CD4-positive, alpha-beta T cell treated with Interleukin-4 for 4 hours (primary cell): ENCODE data around the gene URB1.

Source experiments
- DNase-seq: peaks from one replicate; pipeline ENCODE4 v3.0.0-alpha.2; 2020

URB1 gene

DNA sequence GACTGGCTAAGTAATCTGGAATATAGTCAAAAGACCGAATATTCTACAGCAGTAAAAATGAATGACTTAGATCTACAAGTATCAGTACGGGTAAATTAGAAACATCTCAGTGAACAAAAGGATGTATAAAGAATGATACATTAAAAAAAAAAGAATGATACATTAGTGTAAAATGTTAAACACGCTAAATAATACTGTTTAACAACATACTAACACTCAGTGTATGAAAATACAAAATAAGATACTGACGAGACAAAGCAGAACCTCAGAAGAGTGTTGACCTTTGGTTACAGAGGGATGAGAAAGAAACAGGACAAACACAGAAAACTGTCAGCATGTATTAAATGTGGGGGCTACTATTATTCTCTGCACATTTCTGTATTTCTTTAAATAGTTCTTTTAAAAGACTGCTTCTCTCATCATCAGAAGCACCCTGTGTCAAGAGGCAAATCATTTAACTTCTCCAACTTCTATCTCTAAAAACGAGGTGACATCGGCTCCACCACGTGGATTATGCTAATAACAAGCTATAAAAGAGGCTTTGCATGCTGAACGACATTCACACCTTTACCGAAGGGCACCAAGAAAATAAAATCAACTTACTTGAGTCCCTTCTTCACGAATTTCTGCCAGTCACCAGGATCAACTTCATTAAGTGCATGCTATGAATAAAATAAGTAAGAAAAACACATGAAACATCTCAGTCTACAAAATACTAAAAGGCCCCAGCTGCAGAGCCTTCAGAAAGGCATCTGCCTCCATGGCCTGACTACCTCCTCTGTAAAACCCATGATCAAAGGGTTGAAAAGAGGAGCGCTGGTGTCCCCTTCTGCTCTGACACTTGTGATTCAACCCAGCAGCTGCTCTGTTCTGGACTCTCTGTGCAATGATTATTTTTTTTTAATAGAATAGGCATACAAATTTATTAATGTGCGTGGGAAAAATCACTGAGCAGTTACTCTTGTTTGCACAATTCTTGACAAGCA is 51.7 kb downstream of the URB1 start:
- DNase-seq = no peak

DNA sequence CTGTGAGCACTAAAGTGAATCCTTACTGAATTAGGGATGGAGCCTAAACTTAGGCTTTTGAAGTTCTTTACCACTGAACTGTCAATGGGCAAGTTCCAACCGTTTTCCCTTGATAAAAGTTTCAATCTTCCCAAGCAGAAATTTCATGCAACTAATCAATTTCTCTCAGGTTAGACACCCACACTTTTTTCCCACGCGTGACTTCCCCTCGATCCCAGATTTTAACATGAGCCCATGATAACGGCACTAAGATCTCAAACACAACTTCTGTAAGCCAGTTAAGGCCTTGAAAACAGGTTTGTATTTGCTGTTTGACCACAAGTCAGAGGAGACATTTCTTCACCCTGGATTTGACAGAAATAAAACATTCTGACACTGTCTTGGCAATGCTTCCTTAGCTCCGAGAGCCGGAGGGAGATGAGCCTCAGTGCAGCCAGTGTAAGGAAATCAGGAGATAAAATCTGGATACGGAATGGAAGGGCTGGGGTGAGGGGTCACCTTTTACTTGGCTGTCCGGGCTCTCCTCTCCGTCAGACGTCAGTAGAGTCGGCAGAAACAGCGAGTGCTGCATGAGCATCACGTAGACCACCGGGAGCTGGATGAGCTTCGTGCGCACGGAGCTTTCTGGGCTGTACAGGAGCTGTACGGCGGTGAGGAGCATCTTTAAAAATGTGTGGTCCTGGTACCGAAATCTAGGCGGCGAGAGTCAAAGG is 54.4 kb downstream of the URB1 start:
- DNase-seq = no peak

DNA sequence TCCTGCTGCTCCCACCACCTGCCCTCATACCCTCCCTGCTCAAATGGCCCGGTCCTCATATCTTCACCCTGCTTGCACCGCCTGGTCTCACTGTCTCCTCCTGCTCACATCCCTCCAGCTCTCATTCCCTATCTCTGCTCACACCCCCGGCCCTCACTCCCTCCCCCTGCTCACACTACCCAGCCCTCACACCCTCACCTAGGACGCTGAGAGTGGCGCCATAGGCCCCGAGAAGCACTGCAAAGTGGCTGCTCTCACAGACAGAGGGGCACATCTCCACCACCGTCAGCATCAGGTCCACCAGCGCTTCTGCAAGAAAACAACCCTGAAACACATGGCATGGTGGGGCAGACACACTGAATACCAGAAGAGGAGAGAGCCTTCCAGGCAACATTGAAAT is 55.6 kb downstream of the URB1 start:
- DNase-seq = no peak

DNA sequence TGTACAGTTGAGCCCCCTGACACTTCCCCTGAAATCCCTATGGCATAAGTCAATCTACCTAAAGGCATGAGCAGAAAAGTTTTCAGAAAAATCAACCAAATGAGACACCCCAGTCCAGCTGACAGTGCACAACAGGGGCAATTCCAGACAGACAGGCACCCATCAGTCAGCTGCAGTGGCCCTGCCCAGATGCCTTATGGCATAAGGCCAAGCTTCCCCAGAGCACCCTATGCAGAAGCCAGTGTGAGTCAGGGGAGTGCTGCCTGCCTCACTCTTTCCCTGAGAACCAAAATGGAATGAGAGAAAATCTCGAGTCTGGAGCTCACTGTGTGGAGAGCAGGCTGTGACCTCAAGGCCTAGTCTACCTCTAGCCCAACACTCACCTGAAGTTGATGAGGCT is 56.1 kb downstream of the URB1 start:
- no peak for DNase-seq

DNA sequence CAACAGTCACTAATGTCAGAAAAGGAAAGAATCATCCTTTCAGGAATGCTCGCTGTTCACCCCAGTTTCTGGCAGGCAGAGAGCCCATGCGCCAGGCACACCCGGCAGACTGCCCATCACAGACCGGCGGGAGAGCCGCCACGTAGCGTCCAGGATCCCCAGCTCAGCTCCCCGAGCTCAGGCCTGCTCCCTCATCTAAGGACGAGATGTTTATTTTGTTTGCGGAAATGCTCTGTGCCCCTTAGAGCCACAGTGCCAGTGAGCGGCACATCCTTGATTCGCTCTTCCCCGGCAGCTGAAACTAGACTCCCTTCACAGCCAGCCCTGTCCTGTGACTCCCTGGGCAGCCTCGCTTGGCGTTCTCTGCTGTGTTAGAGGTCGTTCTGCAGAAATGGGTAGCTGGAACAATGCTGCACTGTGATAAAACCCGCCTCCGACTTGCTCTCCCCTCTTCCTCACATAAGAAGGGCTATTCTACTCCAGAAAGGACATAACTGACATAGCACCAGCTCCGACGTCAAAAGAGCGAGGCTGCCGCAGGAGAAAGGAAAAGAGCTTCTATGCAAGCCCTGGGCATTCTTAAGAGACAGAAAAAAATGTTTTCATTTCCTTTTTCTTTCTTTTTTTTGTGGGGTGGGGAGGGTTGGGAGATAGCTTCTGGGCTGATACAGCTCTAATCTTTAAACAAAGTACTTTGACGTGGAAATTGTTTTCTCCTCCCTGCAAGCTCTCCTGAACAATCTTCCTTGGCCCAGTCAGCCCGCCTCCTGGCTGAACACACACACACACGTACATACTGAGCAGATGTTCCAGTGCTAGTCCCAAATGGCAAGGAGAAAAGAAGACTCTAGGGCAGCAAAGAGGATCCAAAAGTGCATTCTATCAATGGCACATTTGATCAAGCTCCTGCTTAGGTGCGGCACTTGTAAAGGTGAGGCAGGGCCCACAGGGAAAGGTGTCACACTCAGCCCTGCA is 56.9 kb downstream of the URB1 start:
- no peak for DNase-seq

DNA sequence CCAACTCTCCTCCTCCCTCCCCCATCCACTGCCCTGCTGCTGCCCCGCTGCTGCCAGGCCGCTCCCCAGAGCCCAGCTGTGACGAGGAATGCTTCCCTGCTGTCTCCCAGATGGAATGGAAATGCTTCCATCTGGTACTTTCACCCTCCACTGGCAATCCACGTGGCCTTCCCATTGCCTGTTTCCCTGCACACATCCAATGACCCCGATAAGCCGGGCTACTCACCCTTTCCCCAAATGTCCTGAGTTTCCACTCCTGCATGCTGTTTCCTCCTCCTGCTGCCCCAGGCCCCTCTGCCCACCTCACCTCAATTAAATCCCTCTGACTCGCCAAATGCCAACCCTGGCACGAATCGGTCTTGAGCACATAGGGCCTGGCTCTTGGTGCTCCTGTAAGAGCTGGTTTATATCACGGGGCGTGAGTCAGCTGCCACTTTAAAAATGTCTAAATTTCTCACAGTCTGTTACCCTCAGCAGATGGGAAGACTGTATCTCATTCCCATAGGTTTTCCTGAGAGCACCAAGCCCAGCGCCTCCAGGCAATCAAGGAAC is 57.8 kb downstream of the URB1 start:
- no peak for DNase-seq

DNA sequence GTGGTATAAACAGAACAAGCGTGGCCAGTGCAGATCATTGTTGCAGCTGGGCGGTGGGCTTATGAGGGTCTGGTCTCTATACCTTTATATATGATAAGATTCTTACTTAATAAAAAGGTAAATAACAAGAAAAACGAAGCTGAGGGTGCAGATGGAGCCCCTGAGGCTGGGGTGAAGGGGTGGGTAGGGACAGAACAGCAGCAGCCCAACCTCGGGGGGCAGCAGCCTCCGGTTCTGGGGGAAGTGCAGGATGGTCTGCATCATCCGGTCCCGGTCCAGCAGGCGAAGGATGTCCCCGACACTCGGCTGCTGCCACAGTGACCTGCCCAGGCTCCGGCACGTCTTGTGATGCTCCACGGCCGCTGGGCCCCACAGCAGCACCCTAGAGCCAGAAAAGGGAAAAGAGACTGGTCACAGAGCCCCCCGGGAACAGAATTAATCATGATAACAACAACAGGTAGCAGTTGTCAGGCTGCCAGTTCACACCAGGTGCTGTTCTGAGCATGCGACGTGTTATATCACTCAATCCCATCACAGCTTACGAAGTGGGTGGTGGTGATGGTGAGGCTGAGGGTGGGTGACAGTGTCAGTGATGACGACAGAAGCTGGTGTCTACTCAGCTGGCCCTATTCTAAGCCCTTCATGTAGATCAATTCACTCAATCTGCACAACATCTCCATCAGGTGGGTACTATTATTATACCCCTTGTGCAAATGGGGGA is 58.7 kb downstream of the URB1 start:
- DNase-seq = no peak

DNA sequence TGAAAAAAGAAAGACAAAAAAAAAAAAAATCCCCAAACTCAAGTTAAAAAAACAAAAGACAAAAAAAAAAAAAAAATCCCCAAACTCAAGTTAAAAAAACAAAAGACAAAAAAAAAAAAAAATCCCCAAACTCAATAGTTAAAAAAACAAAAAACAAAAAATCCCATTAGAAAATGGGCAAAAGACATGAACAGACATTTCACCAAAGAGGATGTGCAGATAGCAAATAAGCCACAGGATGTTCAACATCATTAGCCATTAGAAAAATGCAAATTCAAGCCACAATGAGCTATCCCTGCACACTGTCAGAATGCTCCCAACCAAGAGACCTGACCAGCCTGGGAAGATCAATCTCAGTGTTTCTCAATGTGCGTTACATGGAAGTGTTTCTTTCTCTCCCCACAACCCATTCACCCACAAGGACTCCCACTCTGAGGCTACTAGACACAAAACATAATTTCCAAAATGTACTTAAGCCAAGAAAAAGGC is 60.3 kb downstream of the URB1 start:
- no peak for DNase-seq

DNA sequence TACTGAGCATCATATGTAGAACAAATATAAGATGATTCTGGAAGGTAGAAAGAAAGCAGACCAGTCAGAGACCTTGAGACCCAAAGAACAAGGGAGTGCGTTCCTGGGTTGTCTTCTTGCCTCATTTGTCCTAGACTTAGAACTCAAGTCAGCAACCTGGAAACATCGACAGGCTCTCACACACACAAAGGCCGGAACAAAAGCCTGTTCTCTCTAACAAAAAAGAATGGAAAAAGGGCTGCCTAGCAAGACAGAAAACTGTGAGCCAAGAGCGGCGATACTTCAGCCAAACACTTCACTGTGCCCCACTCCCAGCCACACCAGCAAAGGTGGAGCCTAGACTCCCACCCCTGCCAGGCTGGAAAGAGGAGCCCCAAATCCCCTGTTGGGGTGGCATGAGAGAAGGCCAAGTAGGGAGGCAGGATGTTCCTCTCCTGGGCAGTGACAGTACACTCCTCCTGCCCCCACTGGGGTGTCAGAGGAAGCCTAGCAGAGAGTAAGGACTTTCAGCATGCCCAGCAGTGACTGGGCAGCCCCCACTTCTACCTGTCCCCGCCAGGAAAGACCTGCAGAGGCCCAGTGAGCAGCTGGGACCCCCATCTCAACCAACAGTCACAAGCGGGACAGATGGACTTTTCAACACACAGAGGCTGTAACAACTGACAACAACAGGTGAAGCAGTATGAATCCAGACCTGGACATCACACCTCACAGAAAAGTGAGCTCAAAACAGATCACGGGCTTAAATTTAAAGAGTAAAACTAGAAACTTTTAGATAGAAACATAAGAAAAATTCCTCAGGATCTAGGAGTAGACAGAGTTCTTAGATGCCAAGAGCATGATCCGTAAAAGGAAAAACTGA is 61.1 kb downstream of the URB1 start:
- no peak for DNase-seq

DNA sequence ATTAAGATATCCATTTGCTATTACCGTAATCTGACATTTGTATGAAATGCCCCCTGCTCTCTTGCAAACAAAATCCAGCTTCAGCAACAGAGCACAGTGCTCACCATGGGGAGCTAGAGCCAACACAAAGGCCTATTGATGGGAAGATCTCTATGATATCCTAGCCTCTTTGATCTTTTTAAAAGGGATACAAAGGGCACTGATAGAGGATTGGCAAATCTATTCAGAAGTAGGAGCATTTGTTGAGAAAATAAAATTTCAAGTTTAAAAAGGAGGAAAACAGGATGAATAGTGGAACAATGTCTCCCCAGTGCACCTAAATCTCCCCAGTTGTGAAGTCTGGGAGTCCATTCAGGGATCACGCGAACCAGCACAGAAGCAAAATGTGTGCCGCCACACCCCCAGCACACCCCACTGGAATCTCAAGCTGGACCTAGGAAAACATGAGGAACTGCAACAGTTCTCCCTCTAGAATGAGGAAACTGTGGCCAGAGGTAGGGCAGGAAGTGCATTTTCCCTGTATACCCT is 62.0 kb downstream of the URB1 start:
- DNase-seq = no peak

DNA sequence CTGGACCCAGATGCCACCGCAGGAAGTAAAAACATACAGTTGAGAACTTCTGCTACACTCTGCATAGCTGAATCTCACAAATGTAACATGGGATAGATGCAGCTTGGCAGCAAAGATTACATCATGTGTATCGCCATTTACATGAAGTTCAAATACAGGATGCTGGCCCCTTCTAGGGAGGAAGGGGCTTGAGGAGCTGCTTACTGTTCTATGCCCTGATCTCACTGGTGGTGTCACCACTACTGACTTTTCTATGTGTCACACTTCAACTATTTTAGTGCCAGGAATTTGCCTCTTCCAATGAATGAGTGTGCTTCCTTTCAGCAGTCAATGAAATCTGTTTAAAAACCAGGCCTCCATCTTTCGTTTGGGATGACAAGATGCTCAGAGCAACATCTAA is 63.0 kb downstream of the URB1 start:
- no peak for DNase-seq

DNA sequence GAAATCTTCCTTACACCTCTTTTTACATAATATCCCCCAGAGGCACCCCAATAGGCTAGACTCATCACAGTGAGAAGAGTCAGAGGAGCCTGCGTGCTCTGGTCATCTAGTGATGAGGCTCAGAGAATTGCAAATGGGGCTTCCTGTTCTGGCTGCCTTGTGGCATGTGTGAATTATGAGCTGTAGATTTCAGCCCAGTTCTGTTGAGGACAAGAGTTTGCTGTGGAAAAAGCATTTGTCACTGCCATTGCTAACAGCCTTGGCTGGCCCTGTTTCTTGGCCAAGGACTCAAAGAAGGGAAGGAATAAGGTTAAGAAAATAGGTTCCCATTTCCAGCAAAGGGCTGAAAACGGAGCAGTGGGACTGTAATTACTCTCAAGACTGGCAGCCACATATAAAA is 63.5 kb downstream of the URB1 start:
- DNase-seq = no peak

DNA sequence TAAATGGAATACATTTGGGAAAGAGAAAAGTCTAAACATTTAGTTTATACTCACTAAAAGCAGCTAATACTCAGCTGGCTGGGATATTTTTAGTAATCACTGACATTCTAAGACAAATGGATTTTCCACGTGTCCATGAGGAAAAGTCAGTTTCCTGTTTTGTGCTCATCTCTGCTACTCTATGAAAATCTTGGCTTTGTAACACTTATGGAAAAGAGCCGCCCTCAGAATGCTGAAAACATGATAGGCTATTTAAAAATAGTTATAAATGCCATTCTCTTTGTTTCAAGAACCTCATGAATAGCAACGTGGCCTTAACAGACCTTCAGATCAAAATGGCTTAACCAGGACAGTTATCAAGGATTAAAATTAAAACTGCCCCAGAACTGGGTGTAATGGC is 64.2 kb downstream of the URB1 start:
- DNase-seq = no peak

DNA sequence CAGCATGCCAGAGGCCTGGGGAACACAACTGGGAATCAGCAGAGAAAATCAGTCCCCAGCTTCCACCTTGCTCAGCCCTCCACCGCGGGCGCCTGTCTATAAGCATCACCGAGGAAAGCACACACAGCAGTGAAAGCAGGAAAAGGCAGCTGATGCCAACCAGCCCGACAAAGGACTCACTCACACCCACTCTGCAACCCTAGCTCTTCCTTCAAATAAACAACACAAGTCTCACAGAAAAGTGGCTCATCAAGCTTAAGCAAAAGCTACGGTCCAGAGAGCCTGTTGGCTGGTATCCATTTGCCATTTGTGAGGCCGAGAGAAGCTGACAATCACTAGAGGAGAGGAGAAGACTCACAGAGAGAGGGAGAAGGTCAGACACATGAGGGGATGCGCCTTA is 67.1 kb downstream of the URB1 start:
- DNase-seq = no peak

DNA sequence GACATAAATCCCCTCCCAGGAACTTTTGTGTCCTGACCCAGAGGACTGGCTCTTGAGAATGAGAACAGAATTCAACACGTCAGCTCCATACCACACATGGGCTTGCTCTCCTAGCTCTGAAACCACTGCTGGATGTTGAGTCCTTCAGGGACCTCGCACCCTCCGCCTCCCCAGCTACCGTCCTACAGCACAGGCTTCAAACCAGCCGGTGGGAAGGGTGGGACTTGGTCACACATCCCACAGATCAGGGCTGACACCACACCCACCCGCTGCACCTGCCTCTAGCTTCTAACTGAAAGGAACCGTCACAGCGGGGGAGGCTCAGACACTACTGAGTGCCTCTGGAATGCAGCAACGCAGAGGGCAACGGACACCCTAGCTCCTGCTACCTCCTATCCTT is 70.1 kb downstream of the URB1 start:
- no peak for DNase-seq

DNA sequence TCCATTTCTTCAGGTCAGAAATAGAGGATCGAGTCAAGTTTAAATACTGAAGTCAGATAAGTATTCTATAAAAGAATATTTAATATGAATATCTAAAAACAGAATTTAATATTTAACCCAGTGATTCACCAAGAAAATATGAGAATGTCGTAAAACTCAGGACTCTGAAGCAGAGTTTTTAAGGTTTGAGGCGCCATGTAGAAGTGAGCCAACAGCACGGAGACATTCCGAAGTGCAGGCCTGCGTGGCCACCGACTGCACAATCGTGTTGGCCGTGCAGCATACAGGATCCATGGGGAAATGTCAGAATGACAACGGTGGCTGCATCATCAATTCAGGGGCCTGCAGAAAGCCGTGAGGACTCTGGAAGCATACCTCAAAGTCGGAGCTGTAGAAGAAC is 70.7 kb downstream of the URB1 start:
- no peak for DNase-seq

DNA sequence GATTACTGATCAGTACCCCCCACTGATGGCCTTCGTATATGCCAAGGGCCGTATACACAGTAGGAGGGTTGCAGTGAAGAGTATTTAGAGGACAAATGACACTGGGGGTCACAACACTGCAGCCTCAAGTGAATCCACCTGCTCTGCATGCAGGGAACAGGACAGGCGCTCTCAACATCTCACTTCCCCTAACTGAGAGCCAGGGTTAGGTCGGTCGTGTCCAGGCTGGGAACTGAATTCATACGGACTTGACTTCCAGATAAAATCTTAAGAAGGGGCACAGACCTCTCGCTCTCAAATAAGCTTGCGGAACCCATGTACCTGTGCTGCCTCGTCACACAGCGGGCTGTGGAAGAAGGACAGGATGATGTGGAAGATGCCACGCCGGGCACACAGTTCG is 71.3 kb downstream of the URB1 start:
- DNase-seq = no peak

DNA sequence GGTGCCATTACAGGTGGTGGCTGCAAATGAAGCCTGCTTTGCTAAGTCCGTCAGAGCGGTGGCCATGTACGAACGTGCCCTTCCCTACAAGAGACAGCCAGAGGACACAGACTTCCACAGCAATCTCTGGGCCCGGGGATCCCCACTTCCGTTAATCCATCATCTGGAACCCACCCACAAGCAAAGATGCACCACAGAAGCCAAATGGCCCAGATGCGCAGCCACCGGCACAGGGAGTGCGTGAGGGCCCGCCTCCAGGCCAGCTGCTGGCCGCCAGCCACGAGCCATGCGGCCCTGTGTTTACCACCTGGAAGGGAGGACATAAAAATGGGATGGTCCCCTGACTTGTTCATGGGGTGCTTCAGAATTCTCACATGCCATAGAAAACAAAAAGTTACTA is 72.1 kb downstream of the URB1 start:
- DNase-seq = no peak

DNA sequence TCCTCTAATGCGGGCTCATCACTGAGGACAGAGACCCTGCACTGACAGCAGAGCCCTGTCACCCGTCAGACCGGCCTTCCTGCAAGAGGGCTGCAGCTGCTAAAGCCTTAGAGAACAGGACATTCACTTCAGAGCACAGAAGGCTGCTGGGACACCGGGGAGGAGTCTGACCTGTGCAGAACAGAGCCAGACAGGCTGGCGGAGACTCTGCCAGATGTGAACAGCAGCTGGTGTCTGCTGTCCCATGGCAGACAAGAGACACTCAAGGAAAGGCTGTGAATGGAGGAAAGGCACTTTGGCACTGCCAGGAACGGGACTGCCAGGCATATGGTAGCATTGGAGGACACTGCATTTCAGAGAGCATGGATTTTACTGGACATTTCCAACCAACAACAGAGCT is 72.8 kb downstream of the URB1 start:
- DNase-seq = no peak

DNA sequence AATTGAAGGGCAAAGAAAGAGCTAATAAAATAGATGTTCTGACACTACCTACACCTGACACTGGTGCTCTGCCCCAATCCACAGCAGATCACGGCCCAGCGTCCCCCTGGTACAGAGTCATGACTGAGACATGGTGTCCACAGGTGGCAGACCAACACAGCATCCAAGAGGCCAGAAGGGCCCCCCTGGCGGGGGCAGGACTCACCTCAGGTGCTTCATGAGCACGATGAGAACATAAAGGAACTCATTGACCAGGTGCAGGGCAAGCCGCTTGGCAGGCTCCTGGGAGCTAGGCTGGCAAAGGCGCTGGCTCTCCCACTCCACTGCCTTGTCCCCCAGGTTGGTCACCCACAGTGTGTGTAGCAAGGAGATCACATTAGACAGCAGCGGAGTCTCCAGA is 73.8 kb downstream of the URB1 start:
- DNase-seq = no peak

DNA sequence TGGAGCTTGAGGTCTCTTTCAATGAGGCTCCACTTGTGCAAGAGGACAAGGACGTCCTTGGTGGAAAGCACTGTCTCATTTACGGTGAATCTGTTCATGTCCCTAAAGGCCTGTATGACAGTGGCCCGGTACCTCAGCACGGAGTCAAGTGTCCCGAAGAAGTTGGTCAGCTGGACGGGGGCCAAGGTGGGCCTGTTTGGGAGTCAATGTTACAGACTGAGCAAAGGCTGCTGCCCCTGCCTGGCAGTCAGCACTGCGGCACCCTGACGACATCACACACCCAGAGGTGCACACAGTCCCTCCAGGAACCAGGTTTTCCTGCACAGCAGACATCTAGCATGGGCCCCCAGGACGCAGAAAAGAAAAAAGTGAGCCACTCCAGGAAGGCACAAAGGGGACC is 75.1 kb downstream of the URB1 start:
- no peak for DNase-seq
